Glutamatergic neuron (in vitro differentiated cells): Measurements from ENCODE around the gene PTPN4. TPM values are rescaled to one million over a fixed set of nuclear protein-coding genes. Genes with fewer than 3 reads are reported as not detected.

ENCODE experiments used
- DNase-seq: peaks from one replicate; pipeline ENCODE4 v3.0.0; 2022
- H3K27ac Mint-ChIP-seq: one replicate; pipeline ENCODE4 v1.8.0; 2020; ENCODE audit warnings: mild to moderate bottlenecking, mixed read lengths, inconsistent platforms; ENCODE audit not compliant: unreplicated experiment
- H3K27me3 Mint-ChIP-seq: one replicate; pipeline ENCODE4 v1.8.0; 2020; ENCODE audit warnings: mild to moderate bottlenecking, moderate library complexity, mixed read lengths, inconsistent platforms; ENCODE audit not compliant: unreplicated experiment
- H3K36me3 Mint-ChIP-seq: one replicate; pipeline ENCODE4 v1.8.0; 2020; ENCODE audit warnings: mild to moderate bottlenecking, mixed read lengths, inconsistent platforms; ENCODE audit not compliant: unreplicated experiment
- H3K4me1 Mint-ChIP-seq: one replicate; pipeline ENCODE4 v1.8.0; 2020; ENCODE audit warnings: mild to moderate bottlenecking, low read depth, mixed read lengths, inconsistent platforms; ENCODE audit not compliant: unreplicated experiment
- H3K4me3 Mint-ChIP-seq: one replicate; pipeline ENCODE4 v1.8.0; 2020; ENCODE audit warnings: mild to moderate bottlenecking, mixed read lengths, inconsistent platforms; ENCODE audit not compliant: unreplicated experiment
- H3K9me3 Mint-ChIP-seq: one replicate; pipeline ENCODE4 v1.8.0; 2020; ENCODE audit warnings: mild to moderate bottlenecking, moderate library complexity, mixed read lengths, inconsistent platforms; ENCODE audit not compliant: unreplicated experiment
- CTCF ChIP-seq: fragments of 200-600 bp; sonication (generic); IDR thresholded peaks from one replicate; pipeline ENCODE4 v1.5.0; 2021; ENCODE audit not compliant: partially characterized antibody, unreplicated experiment
- total RNA-seq: library from RNA; stranded (reverse); fragmentation: NEBNext Ultra II Directional; extraction: Animal tissue kit (Norgen Biotek cat#: 25700); gene quantifications from one replicate; pipeline ENCODE4 v1.2.1, GENCODE V29; 2021; ENCODE audit not compliant: unreplicated experiment

Gene PTPN4
- total RNA-seq, 1 donor from 2014 or later, result 91.7 TPM

- H3K27me3 Mint-ChIP-seq, result peaks cover 6% of the 10 kb centered on the region
These were observed 254.0 kb downstream of the PTPN4 start for GRCh38 chr2:120013597-120014223.

GRCh38 chr2:120014226-120014980 lies 254.7 kb downstream of the PTPN4 start:
- DNase-seq, result no peak
- no peaks in the 10 kb centered on the region for H3K36me3 Mint-ChIP-seq
- peaks cover 6% of the 10 kb centered on the region for H3K27me3 Mint-ChIP-seq
- peak overlapping the region; percentile 81 for H3K27ac Mint-ChIP-seq
- no peak for TF ChIP-seq CTCF
- H3K4me3 Mint-ChIP-seq, result peak overlapping the region; percentile 81
- H3K4me1 Mint-ChIP-seq, result peaks cover 20% of the 10 kb centered on the region
- no peaks in the 10 kb centered on the region for H3K9me3 Mint-ChIP-seq

More at GRCh38 chr2:120013597-120014223, 254.0 kb downstream of the PTPN4 start:
- Mint-ChIP-seq H3K27ac (peak overlapping the region; percentile 81), H3K4me3 (peak overlapping the region; percentile 81), H3K36me3 (no peaks in the 10 kb centered on the region), H3K4me1 (peaks cover 15% of the 10 kb centered on the region), H3K9me3 (no peaks in the 10 kb centered on the region)
- DNase-seq, result peak; percentile 50
- no peak for TF ChIP-seq CTCF

- DNase-seq, result no peak
- Mint-ChIP-seq H3K27ac (no peak overlapping the region), H3K4me3 (no peak overlapping the region), H3K27me3 (peaks cover 5% of the 10 kb centered on the region), H3K9me3 (no peaks in the 10 kb centered on the region), H3K36me3 (no peaks in the 10 kb centered on the region), H3K4me1 (peaks cover 20% of the 10 kb centered on the region)
- no peak for TF ChIP-seq CTCF
These were observed 257.1 kb downstream of the PTPN4 start for GRCh38 chr2:120016800-120017199.

GRCh38 chr2:120017201-120017600 lies 257.5 kb downstream of the PTPN4 start:
- no peak for DNase-seq

More at GRCh38 chr2:120017201-120017600, 257.5 kb downstream of the PTPN4 start:
- H3K4me1 Mint-ChIP-seq, result peaks cover 18% of the 10 kb centered on the region
- no peaks in the 10 kb centered on the region for H3K9me3 Mint-ChIP-seq
- no peak overlapping the region for H3K27ac Mint-ChIP-seq
- no peaks in the 10 kb centered on the region for H3K36me3 Mint-ChIP-seq
- TF ChIP-seq CTCF, result no peak
- no peak overlapping the region for H3K4me3 Mint-ChIP-seq
- H3K27me3 Mint-ChIP-seq, result peaks cover under 1% of the 10 kb centered on the region
